Upper lobe of left lung (tissue), 6 donors: ENCODE measurements around the gene NHSL2. TPM values are rescaled to one million over a fixed set of nuclear protein-coding genes. Genes with fewer than 3 reads are reported as not detected.
A peak's percentile ranks its signal among the peaks of the same experiment; 100 is the strongest.

Experiments used
- ATAC-seq, 2 donors: fragments of 200-7000 bp; cut with Tn5 transposase; one replicate each; pipeline ENCODE4 v1.9.1; 2022; ENCODE audit warnings: mild to moderate bottlenecking in 2 of 2, moderate library complexity in 2 of 2; ENCODE audit not compliant: low FRiP score in 2 of 2
- DNase-seq, 2 donors: peaks; one replicate each; pipeline ENCODE4 v3.0.0-alpha.2; 2019 to 2020
- H3K27ac ChIP-seq, 4 donors: fragments of 200-600 bp; sonication (generic); one replicate each; pipeline ENCODE4 v1.5.1; 2016 to 2019
- H3K27me3 ChIP-seq, 4 donors: fragments of 200-600 bp; sonication (generic); one replicate each; pipeline ENCODE4 v1.5.1; 2017 to 2019
- H3K36me3 ChIP-seq, 4 donors: fragments of 200-600 bp; sonication (generic); one replicate each; pipeline ENCODE4 v1.5.1; 2016 to 2019
- H3K4me1 ChIP-seq, 4 donors: fragments of 200-600 bp; sonication (generic); one replicate each; pipeline ENCODE4 v1.5.1; 2018 to 2019
- H3K4me3 ChIP-seq, 4 donors: fragments of 200-600 bp; sonication (generic); one replicate each; pipeline ENCODE4 v1.5.1; 2017 to 2019; ENCODE audit warnings: mild to moderate bottlenecking in 2 of 4, moderate library complexity in 1 of 4
- H3K9me3 ChIP-seq, 4 donors: fragments of 200-600 bp; sonication (generic); one replicate each; pipeline ENCODE4 v1.5.1; 2018 to 2019
- CTCF ChIP-seq, 6 experiments: fragments of 450-650 bp in 4 of 6; fragments of 200-600 bp in 2 of 6; sonication (generic) in 2 of 6; IDR thresholded peaks; one replicate each; pipeline ENCODE4 v1.5.1; 2016 to 2019; ENCODE audit warnings: antibody characterized with exemption in 6 of 6
- EP300 ChIP-seq, 4 donors: sonication (generic); formaldehyde crosslinking; IDR thresholded peaks; one replicate each; pipeline ENCODE4 v1.5.1; 2017; ENCODE audit warnings: antibody characterized with exemption in 4 of 4, control low read depth in 2 of 4
- POLR2A ChIP-seq, 4 donors: fragments of 450-650 bp; IDR thresholded peaks; one replicate each; pipeline ENCODE4 v1.5.1; 2016 to 2017; ENCODE audit warnings: antibody characterized with exemption in 4 of 4, mild to moderate bottlenecking in 2 of 4
- POLR2AphosphoS5 ChIP-seq, 2 donors: sonication (generic); formaldehyde crosslinking; IDR thresholded peaks; one replicate each; pipeline ENCODE4 v1.5.1; 2017; ENCODE audit warnings: antibody characterized with exemption in 2 of 2
- WGBS, 2 donors: methylation state at CpG; one replicate each; pipeline ENCODE4 v1.1.5; 2017 to 2018; 5-methylcytosine and 5-hydroxymethylcytosine counted together
- total RNA-seq, 6 donors: library from RNA; depleted of rRNA in 4 of 6; stranded (reverse); fragments of >200 nt in 4 of 6; gene quantifications; one replicate each; pipeline versions ENCODE4 v1.1.0 to v1.2.1, GENCODE V29; 2016 to 2021
- donor health status: DM: no; HTN: no; CAD: no; lungs with moderate emphysema.
- donor health status: DM: no; HTN: yes; CAD: no; lungs with severe emphysema.

Gene NHSL2
- total RNA-seq, 6 donors from 2014 or later, result 5.8 to 18.3 (median 9.9) TPM

GRCh38 chrX:72125331-72126047 lies 214.8 kb downstream of the NHSL2 start:
- TF ChIP-seq EP300 (IDR thresholded peaks at IDR 0.05) (no peak), POLR2A (IDR thresholded peaks at IDR 0.05) (no peak), POLR2AphosphoS5 (IDR thresholded peaks at IDR 0.05) (no peak), CTCF (IDR thresholded peaks at IDR 0.05) (no peak)
- no peak overlapping the region for H3K4me3 ChIP-seq
- no peaks in the 10 kb centered on the region for H3K9me3 ChIP-seq
- peaks cover 40 to 56% (median 44%) of the 10 kb centered on the region in 4 donors for H3K4me1 ChIP-seq
- peak overlapping the region in 2 of 4 donors; percentile 50 to 56 for H3K27ac ChIP-seq
- H3K36me3 ChIP-seq, result no peaks in the 10 kb centered on the region
- DNase-seq, result peak in 1 of 2 donors; percentile 16
- no peak for ATAC-seq
- 46 to 60% methylated on average over 1 to 6 of the region's 6 CpGs for WGBS, 2 donors
- H3K27me3 ChIP-seq, result no peaks in the 10 kb centered on the region

- WGBS, 2 donors, result 0 to 36% methylated on average over 1 to 3 of the region's 3 CpGs
These were observed 215.4 kb downstream of the NHSL2 start for GRCh38 chrX:72126048-72126415.

GRCh38 chrX:72126539-72127140 lies 216.0 kb downstream of the NHSL2 start:
- TF ChIP-seq EP300 (IDR thresholded peaks at IDR 0.05), result no peak
- peak in 1 of 2 donors; percentile 7 for TF ChIP-seq POLR2AphosphoS5 (IDR thresholded peaks at IDR 0.05)
- peak; percentile 78 to 95 (median 86) for TF ChIP-seq CTCF (IDR thresholded peaks at IDR 0.05)
- TF ChIP-seq POLR2A (IDR thresholded peaks at IDR 0.05), result no peak
- Histone ChIP-seq H3K27ac (peak overlapping the region in 3 of 4 donors; percentile 50 to 56 (median 51)), H3K9me3 (no peaks in the 10 kb centered on the region), H3K4me3 (no peak overlapping the region), H3K36me3 (no peaks in the 10 kb centered on the region), H3K4me1 (peaks cover 41 to 54% (median 41%) of the 10 kb centered on the region in 4 donors), H3K27me3 (peaks cover 0 to 3% (median 0%) of the 10 kb centered on the region in 4 donors)
- ATAC-seq, result peak; percentile 89 to 93
- WGBS, 2 donors, result 20 to 23% methylated on average over 4 to 9 of the region's 9 CpGs
- DNase-seq, result peak in 1 of 2 donors; percentile 88

More at GRCh38 chrX:72126048-72126415, 215.4 kb downstream of the NHSL2 start:
- H3K9me3 ChIP-seq, result no peaks in the 10 kb centered on the region
- ATAC-seq, result no peak
- H3K27me3 ChIP-seq, result peaks cover 0 to 3% (median 0%) of the 10 kb centered on the region in 4 donors
- DNase-seq, result peak in 1 of 2 donors; percentile 21
- H3K4me3 ChIP-seq, result no peak overlapping the region
- H3K27ac ChIP-seq, result peak overlapping the region in 3 of 4 donors; percentile 50 to 56 (median 51)
- no peaks in the 10 kb centered on the region for H3K36me3 ChIP-seq
- TF ChIP-seq CTCF (IDR thresholded peaks at IDR 0.05) (no peak), POLR2A (IDR thresholded peaks at IDR 0.05) (no peak), EP300 (IDR thresholded peaks at IDR 0.05) (no peak), POLR2AphosphoS5 (IDR thresholded peaks at IDR 0.05) (no peak)
- H3K4me1 ChIP-seq, result peaks cover 40 to 56% (median 42%) of the 10 kb centered on the region in 4 donors

GRCh38 chrX:72127332-72127731 lies 216.7 kb downstream of the NHSL2 start:
- TF ChIP-seq POLR2A (IDR thresholded peaks at IDR 0.05) (no peak), CTCF (IDR thresholded peaks at IDR 0.05) (no peak), POLR2AphosphoS5 (IDR thresholded peaks at IDR 0.05) (no peak), EP300 (IDR thresholded peaks at IDR 0.05) (no peak)
- Histone ChIP-seq H3K36me3 (no peaks in the 10 kb centered on the region), H3K9me3 (no peaks in the 10 kb centered on the region), H3K27ac (peak overlapping the region in 1 of 4 donors; percentile 50), H3K27me3 (peaks cover 0 to 3% (median 0%) of the 10 kb centered on the region in 4 donors), H3K4me1 (peaks cover 37 to 50% (median 38%) of the 10 kb centered on the region in 4 donors), H3K4me3 (no peak overlapping the region)
- DNase-seq (peak in 1 of 2 donors; percentile 16), ATAC-seq (no peak)
- whole genome bisulfite sequencing, 2 donors, result 41 to 53% methylated on average over 2 to 3 of the region's 3 CpGs
